ENCODE data around the gene EPX. TPM values are rescaled to one million over a fixed set of nuclear protein-coding genes. Genes with fewer than 3 reads are reported as not detected.

Gene EPX
- total RNA-seq, 4 donors from 2014 or later = not detected

DNA sequence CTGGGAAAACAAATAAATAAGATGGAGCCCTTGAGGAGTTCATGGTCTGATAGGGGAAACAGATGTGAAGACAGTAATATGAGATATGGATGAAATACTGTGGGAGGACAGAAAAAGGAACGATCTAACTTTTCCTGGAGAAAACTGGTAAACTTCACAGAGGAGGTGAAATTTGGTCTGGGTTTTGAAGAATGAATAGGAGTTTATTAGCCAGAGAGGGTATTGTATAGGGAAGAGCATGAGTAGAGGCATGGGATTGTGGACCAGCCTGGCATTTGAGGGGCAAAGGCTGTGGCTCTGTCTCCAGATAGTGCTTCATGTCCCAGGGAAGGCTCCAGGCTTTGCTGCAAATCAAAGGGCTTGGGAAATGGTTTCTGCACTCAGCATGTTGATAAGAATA, 47.5 kb downstream of the EPX start:
- Histone ChIP-seq H3K27me3 (peaks cover 84% of the 10 kb centered on the region), H3K9me3 (no peaks in the 10 kb centered on the region), H3K27ac (no peak overlapping the region), H3K4me1 (no peaks in the 10 kb centered on the region), H3K36me3 (no peaks in the 10 kb centered on the region), H3K4me3 (no peak overlapping the region)
- no peak for ATAC-seq
- TF ChIP-seq POLR2A (IDR thresholded peaks at IDR 0.05) (no peak), POLR2AphosphoS5 (IDR thresholded peaks at IDR 0.05) (no peak), EP300 (IDR thresholded peaks at IDR 0.05) (no peak)
- TF ChIP-seq, protein P1, sequence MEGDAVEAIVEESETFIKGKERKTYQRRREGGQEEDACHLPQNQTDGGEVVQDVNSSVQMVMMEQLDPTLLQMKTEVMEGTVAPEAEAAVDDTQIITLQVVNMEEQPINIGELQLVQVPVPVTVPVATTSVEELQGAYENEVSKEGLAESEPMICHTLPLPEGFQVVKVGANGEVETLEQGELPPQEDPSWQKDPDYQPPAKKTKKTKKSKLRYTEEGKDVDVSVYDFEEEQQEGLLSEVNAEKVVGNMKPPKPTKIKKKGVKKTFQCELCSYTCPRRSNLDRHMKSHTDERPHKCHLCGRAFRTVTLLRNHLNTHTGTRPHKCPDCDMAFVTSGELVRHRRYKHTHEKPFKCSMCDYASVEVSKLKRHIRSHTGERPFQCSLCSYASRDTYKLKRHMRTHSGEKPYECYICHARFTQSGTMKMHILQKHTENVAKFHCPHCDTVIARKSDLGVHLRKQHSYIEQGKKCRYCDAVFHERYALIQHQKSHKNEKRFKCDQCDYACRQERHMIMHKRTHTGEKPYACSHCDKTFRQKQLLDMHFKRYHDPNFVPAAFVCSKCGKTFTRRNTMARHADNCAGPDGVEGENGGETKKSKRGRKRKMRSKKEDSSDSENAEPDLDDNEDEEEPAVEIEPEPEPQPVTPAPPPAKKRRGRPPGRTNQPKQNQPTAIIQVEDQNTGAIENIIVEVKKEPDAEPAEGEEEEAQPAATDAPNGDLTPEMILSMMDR (IDR thresholded peaks at IDR 0.05) = no peak
- 90% methylated on average over 1 of the region's 1 CpG; no CpG with 5 or more reads in 1 of the 2 donors for WGBS, 2 donors (ENCODE audit: low coverage in 1 of 2)

DNA sequence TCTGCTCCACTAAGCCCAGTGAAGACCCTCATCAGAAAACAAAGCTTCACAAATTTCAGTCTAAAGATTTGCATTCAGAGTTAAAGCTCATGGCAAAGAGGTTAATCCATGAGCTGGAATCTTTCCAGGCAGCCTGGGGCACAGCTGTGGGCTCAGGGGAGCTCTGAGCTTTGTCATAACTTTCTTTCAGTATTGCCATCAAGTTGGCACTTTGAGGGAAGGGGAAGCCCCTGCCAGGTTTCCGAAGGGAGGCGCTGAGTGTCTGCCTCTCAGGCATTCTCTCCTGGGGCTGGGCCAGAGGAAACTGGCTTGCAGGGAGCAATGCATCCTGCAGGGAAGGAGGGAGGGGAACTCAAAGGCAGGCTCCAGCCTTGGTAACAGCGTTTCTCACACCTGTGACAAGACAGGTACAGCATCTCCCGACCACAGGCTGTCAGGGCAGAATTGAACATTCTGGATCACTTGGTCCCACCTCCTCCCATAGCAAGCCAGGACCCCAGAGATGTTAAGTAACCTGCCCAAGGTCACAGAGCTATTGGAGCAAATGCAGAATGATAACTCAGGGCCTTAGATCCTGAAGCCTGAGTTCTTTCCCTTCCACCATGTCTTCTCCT, 49.8 kb downstream of the EPX start:
- H3K4me3 ChIP-seq = no peak overlapping the region
- peaks cover 75% of the 10 kb centered on the region for H3K27me3 ChIP-seq
- no peaks in the 10 kb centered on the region for H3K4me1 ChIP-seq
- no peaks in the 10 kb centered on the region for H3K36me3 ChIP-seq
- WGBS, 2 donors (ENCODE audit: low coverage in 1 of 2) = 10 to 13% methylated on average over 2 to 3 of the region's 4 CpGs
- no peak for ATAC-seq
- H3K9me3 ChIP-seq = no peaks in the 10 kb centered on the region
- H3K27ac ChIP-seq = no peak overlapping the region
- no peak for TF ChIP-seq POLR2AphosphoS5 (IDR thresholded peaks at IDR 0.05)
- no peak for TF ChIP-seq EP300 (IDR thresholded peaks at IDR 0.05)
- TF ChIP-seq POLR2A (IDR thresholded peaks at IDR 0.05) = no peak
- TF ChIP-seq, protein P1 (IDR thresholded peaks at IDR 0.05) = no peak

DNA sequence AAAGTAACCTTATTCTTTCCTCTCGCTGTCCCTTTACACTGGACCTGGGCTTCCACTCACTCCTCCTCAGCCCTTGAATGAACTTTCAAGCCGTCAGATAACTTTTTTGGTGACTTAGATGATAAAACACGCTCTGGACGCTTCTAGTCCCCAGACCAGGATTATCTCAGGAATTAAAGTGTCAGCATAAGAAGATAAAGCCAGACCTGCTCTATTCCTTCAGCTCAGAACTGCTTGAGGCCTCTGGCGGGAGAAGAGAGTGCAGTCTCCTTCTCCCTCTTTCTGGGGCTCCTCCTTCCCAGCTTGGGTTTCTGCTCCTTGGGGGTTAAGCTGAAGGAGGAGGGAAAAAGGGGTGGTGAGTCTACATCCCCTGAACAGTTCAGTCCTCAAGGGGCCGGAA, 52.4 kb downstream of the EPX start:
- no peak overlapping the region for H3K4me3 ChIP-seq
- TF ChIP-seq, protein P1 (IDR thresholded peaks at IDR 0.05) = no peak
- TF ChIP-seq POLR2AphosphoS5 (IDR thresholded peaks at IDR 0.05) (no peak), POLR2A (IDR thresholded peaks at IDR 0.05) (no peak), EP300 (IDR thresholded peaks at IDR 0.05) (no peak)
- ATAC-seq = no peak
- H3K27ac ChIP-seq = no peak overlapping the region
- no peaks in the 10 kb centered on the region for H3K36me3 ChIP-seq
- no peaks in the 10 kb centered on the region for H3K9me3 ChIP-seq
- 32 to 52% methylated on average over 5 to 6 of the region's 6 CpGs for WGBS, 2 donors (ENCODE audit: low coverage in 1 of 2)
- H3K4me1 ChIP-seq = peaks cover 0 to 12% (median 5%) of the 10 kb centered on the region in 3 donors
- peaks cover 82% of the 10 kb centered on the region for H3K27me3 ChIP-seq

DNA sequence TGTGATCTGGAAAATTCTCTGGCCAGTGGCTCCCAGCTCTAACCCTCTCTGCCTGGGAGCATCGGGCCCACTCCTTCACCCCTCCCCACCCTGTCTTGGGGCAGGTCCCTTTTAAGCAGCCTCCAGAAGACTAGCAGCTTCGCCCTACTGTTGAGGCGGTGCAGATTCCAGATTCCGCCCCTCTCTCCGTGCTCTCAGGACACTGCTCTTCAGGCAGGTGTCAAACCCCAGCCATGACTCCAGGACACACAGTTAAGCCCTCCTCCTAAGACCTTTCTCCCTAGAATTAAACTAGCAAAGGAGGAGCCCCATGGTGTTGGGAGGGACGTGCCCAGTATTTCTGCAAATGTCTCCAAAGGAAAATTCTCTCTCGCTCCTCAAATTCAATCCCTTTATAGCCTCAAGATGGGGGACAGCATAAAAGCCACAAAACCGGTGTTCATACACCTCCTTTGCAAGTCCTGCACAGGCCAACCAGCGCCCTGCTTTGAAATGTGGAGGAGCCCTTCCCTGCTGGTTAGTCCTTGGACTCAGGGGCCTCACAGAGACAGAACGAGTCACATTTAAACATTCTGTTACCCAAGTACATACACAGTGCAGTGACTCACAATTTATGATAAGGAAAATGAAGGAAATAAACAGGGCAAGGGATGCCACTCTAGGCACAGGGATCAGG, 53.0 kb downstream of the EPX start:
- no peak overlapping the region for H3K4me3 ChIP-seq
- peaks cover 83% of the 10 kb centered on the region for H3K27me3 ChIP-seq
- no peaks in the 10 kb centered on the region for H3K9me3 ChIP-seq
- peaks cover 0 to 13% (median 5%) of the 10 kb centered on the region in 3 donors for H3K4me1 ChIP-seq
- ATAC-seq = no peak
- H3K27ac ChIP-seq = no peak overlapping the region
- WGBS, 2 donors (ENCODE audit: low coverage in 1 of 2) = 50 to 77% methylated on average over 3 to 7 of the region's 10 CpGs
- no peaks in the 10 kb centered on the region for H3K36me3 ChIP-seq
- TF ChIP-seq POLR2AphosphoS5 (IDR thresholded peaks at IDR 0.05) (no peak), POLR2A (IDR thresholded peaks at IDR 0.05) (no peak), EP300 (IDR thresholded peaks at IDR 0.05) (no peak)
- TF ChIP-seq, protein P1 (IDR thresholded peaks at IDR 0.05) = no peak

All from gastroesophageal sphincter (tissue), 4 donors.